GM12878 (cell line): Measurements from ENCODE around the gene MIA2. TPM values are rescaled to one million over a fixed set of nuclear protein-coding genes. Genes with fewer than 3 reads are reported as not detected.
A peak's percentile ranks its signal among the peaks of the same experiment; 100 is the strongest.

Source experiments
- ATAC-seq: fragments of 200-7000 bp; cut with Tn5 transposase; 3 replicates; pipeline ENCODE4 v1.9.1; 2020; ENCODE audit warnings: mild to moderate bottlenecking, moderate library complexity
- BruUV-seq: library from RNA; stranded (reverse); fragments of 400-500 nt; replicated peaks from 2 replicates; lab custom pipeline; 2021; lab: Mats Ljungman, UMichigan
- CTCF ChIA-PET: fragments of 300-600 bp; sonication (Branson Sonifier 250); formaldehyde crosslinking; extraction: SDS; loops from one replicate; lab custom pipeline; 2021; ENCODE audit warnings: inconsistent platforms; lab: Yijun Ruan, JAX
- POLR2A ChIA-PET: fragments of 350-600 bp; formaldehyde crosslinking; extraction: SDS; loops from one replicate; lab custom pipeline; 2021; ENCODE audit warnings: inconsistent platforms; lab: Charles Lee
- RAD21 ChIA-PET: fragments of 300-600 bp; sonication (Branson Sonifier 250); formaldehyde crosslinking; loops from one replicate; lab custom pipeline; 2023; ENCODE audit warnings: antibody characterized with exemption; ENCODE audit not compliant: unreplicated experiment; lab: Charles Lee
- SMC1A ChIA-PET: fragments of 300-600 bp; sonication (Branson Sonifier 250); formaldehyde crosslinking; loops from one replicate; lab custom pipeline; 2023; ENCODE audit not compliant: unreplicated experiment, uncharacterized antibody; lab: Charles Lee
- DNase-seq: peaks from one replicate; pipeline ENCODE4 v3.0.0-alpha.2; 2011; ENCODE audit warnings: low read depth, low spot score
- FAIRE-seq: peaks from 3 replicates; lab custom pipeline; 2011; peaks lifted over from hg19 to GRCh38; lab: Jason Lieb, UNC
- H2AFZ ChIP-seq: 2 replicates; pipeline ENCODE4 v1.6.0; 2011; ENCODE audit warnings: low read depth, low read length, control low read depth; ENCODE audit not compliant: control insufficient read depth
- H3K27ac ChIP-seq: 2 replicates; pipeline ENCODE4 v1.5.1; 2011; ENCODE audit warnings: control low read depth; ENCODE audit not compliant: control insufficient read depth, insufficient read depth
- H3K27me3 ChIP-seq, 2 experiments: replicated peaks in 1 of 2; 2 replicates each; pipeline versions ENCODE4 v1.6.0 to v1.6.1; 2011; ENCODE audit warnings: low read length in 1 of 2; ENCODE audit not compliant: control insufficient read depth in 2 of 2, insufficient read depth in 2 of 2
- H3K36me3 ChIP-seq, 2 experiments: 2 replicates each; pipeline ENCODE4 v1.5.1; 2011; ENCODE audit warnings: low read length in 1 of 2; ENCODE audit not compliant: control insufficient read depth in 2 of 2, insufficient read depth in 2 of 2
- H3K4me1 ChIP-seq: 2 replicates; pipeline ENCODE4 v1.6.1; 2011; ENCODE audit warnings: mild to moderate bottlenecking, low read length, moderate library complexity, mixed read lengths; ENCODE audit not compliant: control insufficient read depth, insufficient read depth
- H3K4me2 ChIP-seq: 2 replicates; pipeline ENCODE4 v1.6.0; 2011; ENCODE audit warnings: control low read depth; ENCODE audit not compliant: control insufficient read depth, insufficient read depth
- H3K4me3 ChIP-seq: fragments of 200-600 bp; sonication (generic); 2 replicates; pipeline ENCODE4 v1.5.1; 2016
- H3K79me2 ChIP-seq: 2 replicates; pipeline ENCODE4 v1.6.0; 2011; ENCODE audit warnings: low read length; ENCODE audit not compliant: control insufficient read depth, insufficient read depth
- H3K9ac ChIP-seq: 2 replicates; pipeline ENCODE4 v1.8.0; 2011; ENCODE audit warnings: low read length, control low read depth, mixed read lengths; ENCODE audit not compliant: control insufficient read depth, insufficient read depth
- H3K9me3 ChIP-seq: replicated peaks from 3 replicates; pipeline ENCODE4 v1.5.1; 2011; ENCODE audit warnings: mild to moderate bottlenecking, low read length; ENCODE audit not compliant: control insufficient read depth, insufficient read depth
- H4K20me1 ChIP-seq: 2 replicates; pipeline ENCODE4 v1.6.0; 2011; ENCODE audit not compliant: control insufficient read depth, insufficient read depth
- ATF7 ChIP-seq: fragments of 450-650 bp; IDR thresholded peaks from 2 replicates; pipeline ENCODE4 v1.6.1; 2016; ENCODE audit warnings: low read depth, mild to moderate bottlenecking
- E4F1 ChIP-seq: fragments of 450-650 bp; IDR thresholded peaks from 2 replicates; pipeline ENCODE4 v1.6.1; 2018; ENCODE audit warnings: borderline replicate concordance, mild to moderate bottlenecking; ENCODE audit not compliant: partially characterized antibody
- EED ChIP-seq: sonication (generic); IDR thresholded peaks from 2 replicates; pipeline ENCODE4 v1.6.1; 2016; ENCODE audit warnings: antibody characterized with exemption, low read depth
- MAX ChIP-seq: IDR thresholded peaks from 2 replicates; pipeline ENCODE4 v1.6.1; 2012; ENCODE audit warnings: low read depth, low read length, improper control_type of control experiment
- MYB ChIP-seq: fragments of 150-350 bp; IDR thresholded peaks from 2 replicates; pipeline ENCODE4 v1.6.1; 2014; ENCODE audit warnings: mild to moderate bottlenecking, low read depth, low read length, borderline replicate concordance
- NFIC ChIP-seq: IDR thresholded peaks from 2 replicates; pipeline ENCODE4 v1.6.1; 2012; ENCODE audit warnings: low read depth, mild to moderate bottlenecking, inconsistent platforms, low read length, moderate library complexity
- PAX5 ChIP-seq: IDR thresholded peaks from 2 replicates; pipeline ENCODE4 v1.6.1; 2011; ENCODE audit warnings: low read depth, low read length, borderline replicate concordance
- POU2F2 ChIP-seq: IDR thresholded peaks from 3 replicates; pipeline ENCODE4 v1.6.1; 2011; ENCODE audit warnings: low read depth, mild to moderate bottlenecking, low read length, borderline replicate concordance
- PRDM15 ChIP-seq: fragments of 450-650 bp; formaldehyde crosslinking; IDR thresholded peaks from 2 replicates; pipeline ENCODE4 v1.4.0; 2020; ENCODE audit warnings: mild to moderate bottlenecking, moderate library complexity
- SUPT20H ChIP-seq: IDR thresholded peaks from 2 replicates; pipeline ENCODE4 v1.6.1; 2011; ENCODE audit warnings: low read depth, mild to moderate bottlenecking, low read length, moderate library complexity, borderline replicate concordance; ENCODE audit not compliant: control insufficient read depth
- SUZ12 ChIP-seq: fragments of 200-600 bp; sonication (generic); IDR thresholded peaks from one replicate; pipeline ENCODE4 v1.6.1; 2018; ENCODE audit warnings: antibody characterized with exemption, mild to moderate bottlenecking; ENCODE audit not compliant: unreplicated experiment
- ZNF217 ChIP-seq: fragments of 450-650 bp; IDR thresholded peaks from 2 replicates; pipeline ENCODE4 v1.6.1; 2017; ENCODE audit warnings: antibody characterized with exemption, mild to moderate bottlenecking
- WGBS: methylation state at CpG from one replicate; pipeline ENCODE4 v1.1.6; 2016; ENCODE audit warnings: low lambda C conversion rate; ENCODE audit not compliant: insufficient replicate concordance, insufficient coverage; ENCODE audit errors: missing lambda C conversion rate; 5-methylcytosine and 5-hydroxymethylcytosine counted together
- in situ Hi-C: fragments of 300-500 bp; cut with MboI; formaldehyde crosslinking; loops from 9 replicates; pipeline ENCODE4 v1.14.3; 2018; ENCODE audit warnings: mixed read lengths
- intact Hi-C: fragments of 100-400 bp; cut with micrococcal nuclease; formaldehyde crosslinking; loops from one replicate; pipeline ENCODE4 v1.14.2; 2022; ENCODE audit not compliant: unreplicated experiment
- polyA plus RNA-seq, 11 experiments: library from polyadenylated mRNA; depleted of rRNA in 4 of 11; unstranded in 6 of 11; stranded (reverse) in 5 of 11; fragments of >200 nt; fragmentation: Nextera tagmentation in 4 of 11; fragmentation: Illumina TruSeq in 1 of 11; extraction: Ambion mirVana in 4 of 11; extraction: Trizol in 1 of 11; gene quantifications; 1 replicate in 1 of 11; 2 replicates in 10 of 11; pipeline versions ENCODE4 v1.2.1 to v1.2.3, GENCODE V29; 2011 to 2016; ENCODE audit warnings: inconsistent platforms in 2 of 11, missing spikeins in 2 of 11, low read depth in 1 of 11
- total RNA-seq, 4 experiments: library from RNA; depleted of rRNA in 3 of 4; stranded (reverse); fragments of >200 nt in 3 of 4; fragmentation: Illumina TruSeq in 1 of 4; extraction: Trizol in 1 of 4; gene quantifications; 2 replicates each; pipeline versions ENCODE4 v1.2.1 to v1.2.3, GENCODE V29; 2013 to 2021

Gene MIA2
- total and polyA plus RNA-seq, 10 of the 15 experiments (the other 5 are each of a cell fraction or from before 2014, with no cell fraction given), result 6.3 to 36.8 (median 17.1) TPM

- TF ChIP-seq MYB, result no peak
- no peak for TF ChIP-seq SUZ12
- no peak for TF ChIP-seq SUPT20H
- no peak for TF ChIP-seq MAX
Observed at GRCh38 chr14:39423793-39424192, 190.1 kb downstream of the MIA2 start (continued).

- peaks cover 13% of the 10 kb centered on the region for H3K4me1 ChIP-seq
- no peak for FAIRE-seq
- in situ Hi-C loops, result loop anchor here (5.0 kb wide), 3 partner anchors 154 to 319 kb away; partner anchors contain the start of gene TRAPPC6B
- TF ChIP-seq EED (no peak), NFIC (no peak), POU2F2 (no peak), MAX (no peak), PRDM15 (CRISPR knock-in tag) (no peak), ZNF217 (no peak), E4F1 (no peak), ATF7 (no peak), PAX5 (no peak)
Observed at GRCh38 chr14:39425947-39426346, 192.2 kb downstream of the MIA2 start.

More at GRCh38 chr14:39425947-39426346, 192.2 kb downstream of the MIA2 start:
- BruUV-seq, result no TSS peak
- SMC1A ChIA-PET, result interaction anchor here (0.6 to 4.4 kb wide), 27 partner anchors 9 to 411 kb away, joined by 3 to 50 read pairs (median 5); partner anchors contain the start of genes GEMIN2 and TRAPPC6B
- intact Hi-C loops, result loop anchor here (1.0 kb wide), 1 partner anchor 195 kb away; no protein-coding TSS in a partner anchor
- Histone ChIP-seq H3K27ac (no peak overlapping the region), H3K9ac (no peak overlapping the region), H2AFZ (no peak overlapping the region), H3K4me3 (0 out of 2 replicates have a peak overlapping the region, but pooled peaks have one; percentile 45), H3K27me3 (no peaks in the 10 kb centered on the region), H3K4me2 (peak overlapping the region; percentile 97), H4K20me1 (no peaks in the 10 kb centered on the region), H3K9me3 (no peaks in the 10 kb centered on the region), H3K36me3 (no peaks in the 10 kb centered on the region), H3K79me2 (peaks cover 77% of the 10 kb centered on the region)
- POLR2A ChIA-PET, result interaction anchor here (0.6 to 1.5 kb wide), 5 partner anchors 28 to 256 kb away, joined by 3 to 5 read pairs (median 4); partner anchors contain the start of gene TRAPPC6B
- CTCF ChIA-PET, result interaction anchor here (0.7 to 8.3 kb wide), 34 partner anchors 8 to 391 kb away, joined by 3 to 100 read pairs (median 4); partner anchors contain the start of genes FBXO33, GEMIN2, SEC23A and TRAPPC6B
- ATAC-seq (no peak), DNase-seq (no peak)
- RAD21 ChIA-PET, result interaction anchor here (0.9 to 7.4 kb wide), 25 partner anchors 8 to 991 kb away, joined by 3 to 70 read pairs (median 4); partner anchors contain the start of gene GEMIN2
- WGBS, result 82% methylated on average over 3 of the region's 3 CpGs
